Left renal cortex interstitium (tissue), 4 donors: Measurements from ENCODE around the gene PCDHGB5. TPM values are rescaled to one million over a fixed set of nuclear protein-coding genes. Genes with fewer than 3 reads are reported as not detected.

ENCODE experiments used
- DNase-seq, 4 donors: peaks; one replicate each; pipeline ENCODE4 v3.0.0-alpha.2; 2013; ENCODE audit warnings: low read depth in 4 of 4, low spot score in 2 of 4, missing footprints in 1 of 4
- polyA plus RNA-seq, 4 donors: library from polyadenylated mRNA; unstranded; fragments of 120-200 nt; gene quantifications; one replicate each; pipeline ENCODE4 v1.2.1, GENCODE V29; 2013; ENCODE audit not compliant: insufficient read length in 4 of 4

The PCDHGB5 gene
- polyA plus RNA-seq, 4 donors = 8.8 to 10.6 (median 10.0) TPM

GRCh38 chr5:141437221-141437620 is 39.5 kb downstream of the PCDHGB5 start:
- no peak for DNase-seq

GRCh38 chr5:141439411-141440141 is 41.8 kb downstream of the PCDHGB5 start:
- DNase-seq = no peak

- DNase-seq = no peak
Observed at GRCh38 chr5:141440341-141440740, 42.6 kb downstream of the PCDHGB5 start.

- DNase-seq = no peak
Observed at GRCh38 chr5:141441571-141442170, 43.9 kb downstream of the PCDHGB5 start.

Other genes starting within 250 kb of the PCDHGB5 start
- 1 to 10 TPM; 2.6 to 4.1 (median 3.2) TPM for gene PCDHB6, start 247.9 kb upstream of the PCDHGB5 start, polyA plus RNA-seq
- 1 to 10 TPM; 4.5 to 7.1 (median 5.0) TPM for gene PCDHB7, start 225.3 kb upstream of the PCDHGB5 start, polyA plus RNA-seq
- gene PCDHB8, start 220.2 kb upstream of the PCDHGB5 start, polyA plus RNA-seq = 1 to 10 TPM; 1.5 to 4.5 (median 2.8) TPM
- 1 to 10 TPM; 4.4 to 8.8 (median 7.3) TPM for gene PCDHB16, start 215.6 kb upstream of the PCDHGB5 start, polyA plus RNA-seq
- gene PCDHB9, start 210.8 kb upstream of the PCDHGB5 start, polyA plus RNA-seq = 1 to 10 TPM; 3.5 to 4.4 (median 4.1) TPM
- 1 to 10 TPM; 5.5 to 9.8 (median 6.6) TPM for gene PCDHB10, start 205.6 kb upstream of the PCDHGB5 start, polyA plus RNA-seq
- 1 to 10 TPM; 4.9 to 6.0 (median 5.6) TPM for gene PCDHB11, start 198.3 kb upstream of the PCDHGB5 start, polyA plus RNA-seq
- gene PCDHB12, start 189.2 kb upstream of the PCDHGB5 start, polyA plus RNA-seq = 1 to 10 TPM; 4.7 to 6.3 (median 5.5) TPM
- gene PCDHB13, start 184.0 kb upstream of the PCDHGB5 start, polyA plus RNA-seq = 1 to 10 TPM; 5.0 to 7.6 (median 5.4) TPM
- 10 to 100 TPM in 2 of 4 donors, 1 to 10 TPM in 2; 8.8 to 10.2 (median 9.8) TPM for gene PCDHB14, start 174.6 kb upstream of the PCDHGB5 start, polyA plus RNA-seq
- 10 to 100 TPM; 11.1 to 16.0 (median 15.0) TPM for gene PCDHB15, start 152.6 kb upstream of the PCDHGB5 start, polyA plus RNA-seq
- gene SLC25A2, start 93.9 kb upstream of the PCDHGB5 start, polyA plus RNA-seq = under 1 TPM in 1 of 4 donors, not detected in 3; 0.14 TPM
- 100 to 1,000 TPM; 135 to 190 (median 151) TPM for gene TAF7, start 77.2 kb upstream of the PCDHGB5 start, polyA plus RNA-seq
- 1 to 10 TPM in 3 of 4 donors, under 1 TPM in 1; 0.93 to 1.0 (median 1.0) TPM for gene PCDHGA1, start 67.4 kb upstream of the PCDHGB5 start, polyA plus RNA-seq
- gene PCDHGA2, start 59.2 kb upstream of the PCDHGB5 start, polyA plus RNA-seq = 1 to 10 TPM; 4.8 to 8.4 (median 7.6) TPM
- gene PCDHGA3, start 54.1 kb upstream of the PCDHGB5 start, polyA plus RNA-seq = 1 to 10 TPM; 1.6 to 4.1 (median 3.0) TPM
- gene PCDHGB1, start 47.8 kb upstream of the PCDHGB5 start, polyA plus RNA-seq = 1 to 10 TPM; 1.6 to 2.2 (median 1.8) TPM
- gene PCDHGA4, start 42.9 kb upstream of the PCDHGB5 start, polyA plus RNA-seq = 1 to 10 TPM; 2.1 to 3.0 (median 2.5) TPM
- 1 to 10 TPM; 3.2 to 4.9 (median 3.8) TPM for gene PCDHGB2, start 38.0 kb upstream of the PCDHGB5 start, polyA plus RNA-seq
- gene PCDHGA5, start 33.8 kb upstream of the PCDHGB5 start, polyA plus RNA-seq = 1 to 10 TPM; 2.5 to 3.0 (median 2.8) TPM
- gene PCDHGB3, start 27.7 kb upstream of the PCDHGB5 start, polyA plus RNA-seq = 1 to 10 TPM; 1.9 to 2.9 (median 2.2) TPM
- 1 to 10 TPM; 5.7 to 8.9 (median 7.1) TPM for gene PCDHGA6, start 24.1 kb upstream of the PCDHGB5 start, polyA plus RNA-seq
- gene PCDHGA7, start 15.2 kb upstream of the PCDHGB5 start, polyA plus RNA-seq = 1 to 10 TPM; 2.0 to 2.6 (median 2.3) TPM
- gene PCDHGB4, start 10.2 kb upstream of the PCDHGB5 start, polyA plus RNA-seq = 1 to 10 TPM; 4.4 to 6.1 (median 5.8) TPM
- under 1 TPM; 0.46 to 0.55 (median 0.51) TPM for gene PCDHGA8, start 5.3 kb upstream of the PCDHGB5 start, polyA plus RNA-seq
- gene PCDHGA9, start 4.8 kb downstream of the PCDHGB5 start, polyA plus RNA-seq = 1 to 10 TPM; 5.0 to 6.4 (median 5.3) TPM
- 1 to 10 TPM; 6.3 to 7.9 (median 7.4) TPM for gene PCDHGB6, start 10.1 kb downstream of the PCDHGB5 start, polyA plus RNA-seq
- gene PCDHGA10, start 15.0 kb downstream of the PCDHGB5 start, polyA plus RNA-seq = 1 to 10 TPM; 3.1 to 3.8 (median 3.6) TPM
- gene PCDHGB7, start 19.7 kb downstream of the PCDHGB5 start, polyA plus RNA-seq = 10 to 100 TPM; 14.0 to 17.5 (median 14.3) TPM
- gene PCDHGA11, start 23.1 kb downstream of the PCDHGB5 start, polyA plus RNA-seq = 1 to 10 TPM; 4.6 to 5.6 (median 5.1) TPM
- 1 to 10 TPM; 1.1 to 2.4 (median 1.5) TPM for gene PCDHGA12, start 32.6 kb downstream of the PCDHGB5 start, polyA plus RNA-seq
- gene PCDHGC3, start 78.0 kb downstream of the PCDHGB5 start, polyA plus RNA-seq = 100 to 1,000 TPM in 3 of 4 donors, 10 to 100 TPM in 1; 88.8 to 152 (median 118) TPM
- gene PCDHGC4, start 87.1 kb downstream of the PCDHGB5 start, polyA plus RNA-seq = 1 to 10 TPM; 2.8 to 4.1 (median 3.0) TPM
- gene PCDHGC5, start 91.1 kb downstream of the PCDHGB5 start, polyA plus RNA-seq = 1 to 10 TPM in 1 of 4 donors, under 1 TPM in 3; 0.22 to 1.1 (median 0.55) TPM
- gene DIAPH1, start 221.1 kb downstream of the PCDHGB5 start, polyA plus RNA-seq = 10 to 100 TPM; 63.1 to 75.5 (median 68.4) TPM
- gene HDAC3, start 238.9 kb downstream of the PCDHGB5 start, polyA plus RNA-seq = 100 to 1,000 TPM in 2 of 4 donors, 10 to 100 TPM in 2; 82.6 to 125 (median 106) TPM
- 1 to 10 TPM in 2 of 4 donors, under 1 TPM in 2; 0.55 to 2.0 (median 1.2) TPM for gene RELL2, start 239.1 kb downstream of the PCDHGB5 start, polyA plus RNA-seq